Common myeloid progenitor, CD34-positive (primary cell): ENCODE results near the gene DYNC2LI1.

Experiments
- CTCF ChIA-PET: fragments of 350-600 bp; sonication (Branson Sonifier 250); formaldehyde crosslinking; loops from one replicate; lab custom pipeline; 2021; ENCODE audit warnings: antibody characterized with exemption; lab: Charles Lee
- POLR2A ChIA-PET: fragments of 350-600 bp; sonication (Branson Sonifier 250); formaldehyde crosslinking; loops from one replicate; lab custom pipeline; 2021; ENCODE audit warnings: antibody characterized with exemption; lab: Charles Lee
- DNase-seq, 3 donors: peaks; one replicate each; pipeline versions ENCODE4 v3.0.0 to v3.0.0-alpha.2; 2013
- H3K27ac ChIP-seq, 2 experiments: 1 replicate in 1 of 2; 2 replicates in 1 of 2; pipeline ENCODE4 v1.7.0; 2013; ENCODE audit warnings: inconsistent platforms in 2 of 2, low read length in 2 of 2, mild to moderate bottlenecking in 2 of 2, low read depth in 1 of 2, moderate library complexity in 1 of 2; ENCODE audit not compliant: severe bottlenecking in 2 of 2, insufficient read depth in 1 of 2, poor library complexity in 1 of 2
- H3K27me3 ChIP-seq, 5 experiments: replicated peaks in 2 of 5; 1 replicate in 3 of 5; 2 replicates in 2 of 5; pipeline versions ENCODE4 v1.6.1 to v1.7.0; 2013; ENCODE audit warnings: low read length in 4 of 5, mild to moderate bottlenecking in 2 of 5, moderate library complexity in 2 of 5, inconsistent platforms in 1 of 5; ENCODE audit not compliant: insufficient read depth in 5 of 5, control insufficient read depth in 4 of 5
- H3K36me3 ChIP-seq, 4 experiments: 1 replicate in 2 of 4; 2 replicates in 2 of 4; pipeline versions ENCODE4 v1.6.1 to v1.7.0; 2013; ENCODE audit warnings: low read length in 3 of 4, control low read depth in 1 of 4, mild to moderate bottlenecking in 1 of 4; ENCODE audit not compliant: control insufficient read depth in 4 of 4, insufficient read depth in 4 of 4
- H3K4me1 ChIP-seq, 4 experiments: 1 replicate in 3 of 4; 2 replicates in 1 of 4; pipeline versions ENCODE4 v1.6.1 to v1.7.1; 2013; ENCODE audit warnings: low read length in 3 of 4, mild to moderate bottlenecking in 3 of 4, control low read depth in 1 of 4, inconsistent platforms in 1 of 4, moderate library complexity in 1 of 4; ENCODE audit not compliant: control insufficient read depth in 4 of 4, insufficient read depth in 4 of 4; ENCODE audit errors: control extremely low read depth in 1 of 4
- H3K4me3 ChIP-seq, 7 experiments: 1 replicate in 4 of 7; 2 replicates in 3 of 7; pipeline versions ENCODE4 v1.5.1 to v1.7.0; 2013; ENCODE audit warnings: mild to moderate bottlenecking in 7 of 7, low read length in 6 of 7, moderate library complexity in 6 of 7, inconsistent platforms in 2 of 7, low read depth in 2 of 7, control low read depth in 1 of 7; ENCODE audit not compliant: insufficient read depth in 4 of 7, control insufficient read depth in 1 of 7; ENCODE audit errors: extremely low read depth in 1 of 7
- H3K9me3 ChIP-seq, 5 experiments: 1 replicate in 4 of 5; 2 replicates in 1 of 5; pipeline versions ENCODE4 v1.6.1 to v1.7.1; 2013; ENCODE audit warnings: low read length in 4 of 5, mild to moderate bottlenecking in 2 of 5, inconsistent platforms in 1 of 5, low read depth in 1 of 5, moderate library complexity in 1 of 5; ENCODE audit not compliant: control insufficient read depth in 4 of 5, insufficient read depth in 2 of 5; ENCODE audit errors: control extremely low read depth in 1 of 5
- WGBS: methylation state at CpG from one replicate; pipeline ENCODE4 v1.1.5; 2013; ENCODE audit not compliant: insufficient coverage; 5-methylcytosine and 5-hydroxymethylcytosine counted together

The DYNC2LI1 gene

GRCh38 chr2:43841949-43842865, 68.4 kb downstream of the DYNC2LI1 start:
- DNase-seq = no peak
- Histone ChIP-seq H3K27me3 (peaks cover 0 to 6% (median 2%) of the 10 kb centered on the region in 5 experiments), H3K4me1 (no peaks in the 10 kb centered on the region), H3K4me3 (no peak overlapping the region), H3K9me3 (no peaks in the 10 kb centered on the region), H3K27ac (no peak overlapping the region), H3K36me3 (no peaks in the 10 kb centered on the region)
- CTCF ChIA-PET = no interaction called here
- WGBS = 98% methylated on average over 10 of the region's 14 CpGs
- POLR2A ChIA-PET = no interaction called here

DNA sequence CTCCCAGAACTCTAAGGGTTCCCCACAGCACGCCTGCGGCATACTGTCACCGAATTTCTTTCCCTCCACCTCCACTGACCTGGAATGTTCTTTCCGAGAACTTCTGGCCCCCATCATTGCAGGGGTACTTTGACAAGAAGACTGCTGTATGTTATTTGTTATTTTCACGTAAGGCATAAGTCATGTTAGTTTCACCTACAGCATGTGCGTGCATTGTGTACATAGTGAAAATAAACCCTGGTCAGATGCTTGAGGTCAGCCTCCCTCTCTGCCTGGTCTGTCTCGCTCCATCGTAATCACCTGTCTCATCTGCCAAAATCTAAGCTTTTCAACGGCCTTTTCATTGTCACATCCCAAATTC, 69.0 kb downstream of the DYNC2LI1 start:
- H3K4me3 ChIP-seq = no peak overlapping the region
- POLR2A ChIA-PET = no interaction called here
- H3K27ac ChIP-seq = no peak overlapping the region
- no peak for DNase-seq
- no peaks in the 10 kb centered on the region for H3K36me3 ChIP-seq
- no peaks in the 10 kb centered on the region for H3K4me1 ChIP-seq
- WGBS = 100% methylated on average over 8 of the region's 9 CpGs
- H3K9me3 ChIP-seq = no peaks in the 10 kb centered on the region
- H3K27me3 ChIP-seq = peaks cover 0 to 6% (median 2%) of the 10 kb centered on the region in 5 experiments
- CTCF ChIA-PET = no interaction called here

- CTCF ChIA-PET = no interaction called here
- H3K9me3 ChIP-seq = no peaks in the 10 kb centered on the region
- WGBS = 100% methylated on average over 1 of the region's 1 CpG
- POLR2A ChIA-PET = interaction anchor here (0.7 kb wide), 1 partner anchor 1376 kb away, joined by 3 read pairs; no protein-coding TSS in a partner anchor
- no peak overlapping the region for H3K27ac ChIP-seq
- H3K36me3 ChIP-seq = no peaks in the 10 kb centered on the region
- no peaks in the 10 kb centered on the region for H3K4me1 ChIP-seq
- no peak overlapping the region for H3K4me3 ChIP-seq
- DNase-seq = no peak
- H3K27me3 ChIP-seq = peaks cover 0 to 4% (median 2%) of the 10 kb centered on the region in 5 experiments
Measured at GRCh38 chr2:43845181-43845580, 71.3 kb downstream of the DYNC2LI1 start.

GRCh38 chr2:43846140-43846793, 72.4 kb downstream of the DYNC2LI1 start:
- Histone ChIP-seq H3K27ac (no peak overlapping the region), H3K9me3 (no peaks in the 10 kb centered on the region), H3K4me3 (no peak overlapping the region), H3K4me1 (no peaks in the 10 kb centered on the region), H3K36me3 (no peaks in the 10 kb centered on the region), H3K27me3 (peaks cover 0 to 4% (median 2%) of the 10 kb centered on the region in 5 experiments)
- 95% methylated on average over 5 of the region's 5 CpGs for WGBS
- no peak for DNase-seq
- CTCF ChIA-PET = no interaction called here
- POLR2A ChIA-PET = interaction anchor here (0.7 kb wide), 1 partner anchor 1375 kb away, joined by 3 read pairs; no protein-coding TSS in a partner anchor

GRCh38 chr2:43848214-43848613, 74.4 kb downstream of the DYNC2LI1 start:
- H3K4me1 ChIP-seq = no peaks in the 10 kb centered on the region
- no peak for DNase-seq
- H3K36me3 ChIP-seq = no peaks in the 10 kb centered on the region
- no peaks in the 10 kb centered on the region for H3K9me3 ChIP-seq
- WGBS = 100% methylated on average over 1 of the region's 1 CpG
- ChIA-PET POLR2A (no interaction called here), CTCF (no interaction called here)
- peaks cover 0 to 4% (median 2%) of the 10 kb centered on the region in 5 experiments for H3K27me3 ChIP-seq
- H3K27ac ChIP-seq = no peak overlapping the region
- H3K4me3 ChIP-seq = no peak overlapping the region

DNA sequence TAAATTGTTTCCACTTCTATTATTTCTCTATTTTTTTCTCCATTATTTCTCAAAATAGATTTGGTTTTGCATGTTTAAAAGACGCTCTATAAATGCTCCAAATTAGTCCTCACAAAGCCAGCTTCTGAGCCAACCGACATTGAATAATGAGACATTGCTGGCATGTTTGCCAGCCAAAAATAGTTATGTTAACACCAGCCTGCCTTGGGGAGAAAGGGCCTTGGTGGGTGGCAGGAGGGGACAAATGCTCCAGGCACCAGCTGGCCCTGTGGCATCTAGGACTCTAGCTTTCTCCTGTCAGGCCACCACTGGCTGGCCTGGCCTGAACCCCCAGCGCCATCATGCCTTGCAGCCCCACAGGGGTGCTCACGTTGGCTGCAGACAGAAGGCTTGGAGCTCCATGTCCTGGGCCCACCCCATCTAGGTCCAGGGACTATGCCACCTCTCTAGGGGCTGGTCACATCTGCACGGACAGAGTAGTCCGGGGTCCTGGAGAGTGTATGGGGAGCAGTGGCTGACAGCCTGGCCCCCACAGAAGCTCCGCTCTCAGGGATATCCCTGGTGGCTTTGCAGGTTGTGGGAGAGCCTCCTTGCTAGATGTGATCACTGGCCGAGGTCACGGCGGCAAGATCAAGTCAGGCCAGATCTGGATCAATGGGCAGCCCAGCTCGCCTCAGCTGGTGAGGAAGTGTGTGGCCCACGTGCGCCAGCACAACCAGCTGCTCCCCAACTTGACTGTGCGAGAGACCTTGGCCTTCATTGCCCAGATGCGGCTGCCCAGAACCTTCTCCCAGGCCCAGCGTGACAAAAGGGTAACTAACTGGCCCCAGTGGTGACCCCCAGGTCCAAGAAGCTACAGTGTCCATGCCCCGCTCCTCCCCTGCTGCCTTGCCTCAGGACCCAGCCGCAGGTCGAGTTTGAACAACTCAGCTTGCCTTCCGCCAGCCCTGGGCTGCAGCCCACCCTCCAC, 77.5 kb downstream of the DYNC2LI1 start:
- H3K9me3 ChIP-seq = no peaks in the 10 kb centered on the region
- H3K4me3 ChIP-seq = no peak overlapping the region
- ChIA-PET POLR2A (no interaction called here), CTCF (interaction anchor here (0.7 to 1.3 kb wide), 3 partner anchors 29 to 406 kb away, joined by 3 read pairs; no protein-coding TSS in a partner anchor)
- no peak overlapping the region for H3K27ac ChIP-seq
- peaks cover 0 to 20% (median 3%) of the 10 kb centered on the region in 5 experiments for H3K27me3 ChIP-seq
- DNase-seq = no peak
- no peaks in the 10 kb centered on the region for H3K36me3 ChIP-seq
- 100% methylated on average over 18 of the region's 20 CpGs for WGBS
- no peaks in the 10 kb centered on the region for H3K4me1 ChIP-seq
